GM12872 (cell line): ENCODE results near the gene GPS2.

ENCODE experiments used
- CTCF ChIP-seq: IDR thresholded peaks from 3 replicates; pipeline ENCODE4 v1.5.1; 2011; ENCODE audit warnings: low read depth, mild to moderate bottlenecking, low read length, moderate library complexity; ENCODE audit not compliant: insufficient read depth

Gene GPS2

GRCh38 chr17:7347630-7348477 lies 32.7 kb upstream of the GPS2 start:
- no peak for TF ChIP-seq CTCF

GRCh38 chr17:7346761-7347614 lies 31.8 kb upstream of the GPS2 start:
- no peak for TF ChIP-seq CTCF

- no peak for TF ChIP-seq CTCF
Observed at GRCh38 chr17:7343250-7343649, 28.1 kb upstream of the GPS2 start.

- TF ChIP-seq CTCF = no peak
Observed at GRCh38 chr17:7341842-7342241, 26.7 kb upstream of the GPS2 start.

GRCh38 chr17:7340179-7340578 lies 25.0 kb upstream of the GPS2 start:
- no peak for TF ChIP-seq CTCF

- no peak for TF ChIP-seq CTCF
Observed at GRCh38 chr17:7336240-7337175, 21.3 kb upstream of the GPS2 start, which contains the start of gene ACAP1. TSS of gene ACAP1 (plus strand) at chr17:7336529. CDS start at chr17:7336735, 206 bp downstream.
